Ectodermal cell (in vitro differentiated cells): ENCODE measurements around the gene ARFGAP3.
"Not testable (repeated sequence)": the region's sequence is repeated elsewhere in the genome, so short reads cannot be mapped to it uniquely, and the experiment has no call there.

ENCODE experiments used
- H3K27ac ChIP-seq: 2 replicates; pipeline ENCODE4 v1.7.0; 2013; ENCODE audit warnings: mild to moderate bottlenecking, low read depth, low read length; ENCODE audit not compliant: insufficient read depth, poor library complexity, severe bottlenecking
- H3K27me3 ChIP-seq: 2 replicates; pipeline ENCODE4 v1.7.0; 2013; ENCODE audit warnings: mild to moderate bottlenecking, low read length; ENCODE audit not compliant: insufficient read depth, control insufficient read depth, poor library complexity, severe bottlenecking
- H3K36me3 ChIP-seq: one replicate; pipeline ENCODE4 v1.7.0; 2013; ENCODE audit warnings: low read length; ENCODE audit not compliant: control insufficient read depth, insufficient read depth
- H3K4me1 ChIP-seq: one replicate; pipeline ENCODE4 v1.7.0; 2013; ENCODE audit warnings: low read length; ENCODE audit not compliant: control insufficient read depth, insufficient read depth
- H3K4me3 ChIP-seq: 2 replicates; pipeline ENCODE4 v1.7.0; 2013; ENCODE audit warnings: low read depth, low read length, control low read depth; ENCODE audit not compliant: insufficient read depth
- H3K9me3 ChIP-seq: 2 replicates; pipeline ENCODE4 v1.7.0; 2013; ENCODE audit warnings: mild to moderate bottlenecking, low read length, moderate library complexity; ENCODE audit not compliant: control insufficient read depth
- WGBS, 2 experiments: methylation state at CpG; one replicate each; pipeline ENCODE4 v1.1.7; 2013; ENCODE audit warnings: missing lambda C conversion rate in 2 of 2; 5-methylcytosine and 5-hydroxymethylcytosine counted together

Gene ARFGAP3

DNA sequence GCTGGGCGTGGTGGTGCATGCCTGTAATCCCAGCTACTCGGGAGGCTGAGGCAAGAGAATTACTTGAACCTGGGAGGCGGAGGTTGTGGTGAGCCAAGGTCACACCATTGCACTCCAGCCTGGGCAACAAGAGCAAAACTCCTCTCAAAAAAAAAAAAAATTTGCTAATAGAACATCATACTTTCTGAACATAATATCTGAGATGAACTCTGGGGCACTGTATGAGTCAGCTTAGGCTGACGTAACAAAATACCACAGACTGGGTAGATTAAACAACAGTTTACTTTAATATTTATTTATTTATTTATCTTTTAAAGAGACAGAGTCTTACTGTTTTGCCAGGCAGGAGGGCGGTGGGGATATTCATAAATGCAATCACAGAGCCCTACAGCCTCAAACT, 101.5 kb downstream of the ARFGAP3 start:
- H3K27ac ChIP-seq, H3K4me1 ChIP-seq, H3K27me3 ChIP-seq, H3K4me3 ChIP-seq, H3K36me3 ChIP-seq, H3K9me3 ChIP-seq: not testable (repeated sequence)
- 94 to 96% methylated on average over 5 of the region's 5 CpGs for WGBS, 2 experiments

DNA sequence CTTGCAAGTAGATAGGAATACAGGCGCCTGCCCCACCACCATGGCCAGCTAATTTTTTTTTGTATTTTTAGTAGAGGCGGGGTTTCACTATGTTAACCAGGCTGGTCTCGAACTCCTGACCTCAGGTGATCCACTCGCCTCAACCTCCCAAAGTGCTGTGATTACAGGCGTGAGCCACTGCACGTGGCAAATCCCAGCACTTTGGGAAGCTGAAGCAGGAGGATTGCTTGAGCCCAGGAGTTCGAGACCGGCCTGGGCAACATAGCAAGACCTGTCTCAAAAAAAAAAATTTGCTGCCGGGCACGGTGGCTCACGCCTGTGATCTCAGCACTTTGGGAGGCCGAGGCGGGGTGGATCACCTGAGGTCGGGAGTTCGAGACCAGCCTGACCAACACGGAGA, 102.0 kb downstream of the ARFGAP3 start:
- H3K9me3 ChIP-seq, H3K27ac ChIP-seq, H3K4me1 ChIP-seq, H3K36me3 ChIP-seq, H3K27me3 ChIP-seq, H3K4me3 ChIP-seq: not testable (repeated sequence)
- 93 to 94% methylated on average over 15 of the region's 16 CpGs for WGBS, 2 experiments

DNA sequence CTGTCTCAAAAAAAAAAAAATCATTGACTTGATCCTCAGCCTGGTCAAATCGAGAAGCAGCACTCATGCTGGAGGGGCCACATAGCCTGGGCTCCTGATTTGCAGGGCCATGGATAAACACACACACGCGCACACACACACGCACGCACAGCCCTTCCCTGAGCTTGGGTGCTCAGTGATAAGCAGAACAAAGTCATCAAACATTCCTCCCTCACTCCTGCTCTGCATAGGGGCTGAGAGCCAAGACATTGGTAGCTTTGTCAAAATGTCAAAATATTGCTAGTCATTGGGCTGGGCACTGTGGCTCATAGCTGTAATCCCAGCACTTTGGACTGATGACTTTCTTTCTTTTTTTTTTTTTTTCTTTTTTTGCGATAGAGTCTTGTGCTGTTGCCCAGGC, 102.4 kb downstream of the ARFGAP3 start:
- Histone ChIP-seq H3K27ac (no peak overlapping the region), H3K9me3 (no peaks in the 10 kb centered on the region), H3K4me1 (peaks cover 5% of the 10 kb centered on the region), H3K4me3 (no peak overlapping the region), H3K27me3 (no peaks in the 10 kb centered on the region), H3K36me3 (no peaks in the 10 kb centered on the region)
- WGBS, 2 experiments: 89 to 93% methylated on average over 6 of the region's 6 CpGs

DNA sequence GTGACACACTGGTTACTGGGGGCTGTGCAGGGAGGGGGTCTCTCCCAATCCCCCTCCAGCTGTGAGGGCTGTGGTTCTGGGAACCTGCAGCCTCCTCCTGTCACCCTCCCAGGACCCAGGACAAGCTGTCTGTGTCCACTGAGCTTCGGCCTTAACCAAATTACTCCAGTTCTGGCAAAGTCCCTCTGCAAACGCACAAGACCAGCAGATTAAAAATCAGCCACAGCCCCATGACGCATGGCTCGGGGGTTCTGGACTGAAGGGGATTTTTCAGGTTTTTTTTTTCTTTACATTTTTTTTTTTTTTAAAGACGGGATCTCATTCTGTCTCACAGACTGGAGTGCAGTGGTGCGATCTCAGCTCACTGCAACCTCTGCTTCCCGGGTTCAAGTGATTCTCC, 104.2 kb downstream of the ARFGAP3 start:
- H3K4me3 ChIP-seq: no peak overlapping the region
- H3K27me3 ChIP-seq: no peaks in the 10 kb centered on the region
- WGBS, 2 experiments: 91% methylated on average over 7 of the region's 7 CpGs
- H3K9me3 ChIP-seq: no peaks in the 10 kb centered on the region
- H3K27ac ChIP-seq: no peak overlapping the region
- H3K4me1 ChIP-seq: peaks cover 11% of the 10 kb centered on the region
- H3K36me3 ChIP-seq: no peaks in the 10 kb centered on the region

DNA sequence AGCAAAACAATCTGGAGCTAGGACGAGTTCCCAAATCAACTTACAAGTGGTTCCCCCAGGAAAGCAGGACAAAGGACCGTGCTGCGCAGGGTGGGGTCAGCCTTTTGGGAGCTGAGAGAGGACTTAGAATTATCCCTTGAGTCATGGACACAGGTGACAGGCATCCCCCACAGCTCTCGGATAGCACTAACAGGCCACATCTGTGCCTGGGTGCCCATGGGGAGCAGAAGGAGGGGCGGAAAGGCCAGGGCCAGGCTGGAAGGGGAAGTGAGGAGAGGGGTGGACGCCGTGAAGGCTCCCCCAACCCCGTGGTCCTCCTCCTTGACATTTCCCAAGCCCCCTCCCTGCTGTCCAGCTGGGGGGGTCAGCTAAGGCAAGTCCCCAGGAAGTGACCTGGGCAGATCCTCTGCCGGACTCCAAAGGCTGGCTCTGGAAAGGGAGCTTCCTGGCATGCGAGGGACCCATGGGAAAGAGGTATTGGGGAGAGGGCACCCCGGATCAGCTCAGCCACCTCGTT, 104.8 kb downstream of the ARFGAP3 start:
- Histone ChIP-seq H3K27ac (no peak overlapping the region), H3K4me3 (no peak overlapping the region), H3K27me3 (no peaks in the 10 kb centered on the region), H3K36me3 (no peaks in the 10 kb centered on the region), H3K4me1 (peaks cover 14% of the 10 kb centered on the region), H3K9me3 (no peaks in the 10 kb centered on the region)
- WGBS, 2 experiments: 82 to 85% methylated on average over 12 of the region's 12 CpGs

DNA sequence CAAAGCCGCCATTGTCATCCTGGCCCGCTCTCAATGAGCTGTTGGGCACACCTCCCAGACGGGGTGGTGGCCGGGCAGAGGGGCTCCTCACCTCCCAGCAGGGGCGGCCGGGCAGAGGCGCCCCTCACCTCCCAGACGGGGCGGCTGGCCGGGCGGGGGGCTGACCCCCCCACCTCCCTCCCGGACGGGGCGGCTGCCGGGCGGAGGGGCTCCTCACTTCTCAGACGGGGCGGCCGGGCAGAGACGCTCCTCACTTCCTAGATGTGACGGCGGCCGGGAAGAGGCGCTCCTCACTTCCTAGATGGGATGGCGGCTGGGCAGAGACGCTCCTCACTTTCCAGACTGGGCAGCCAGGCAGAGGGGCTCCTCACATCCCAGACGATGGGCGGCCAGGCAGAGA, 106.7 kb downstream of the ARFGAP3 start:
- not testable (repeated sequence) for H3K9me3 ChIP-seq, H3K27ac ChIP-seq, H3K27me3 ChIP-seq, H3K36me3 ChIP-seq, H3K4me3 ChIP-seq
- 92 to 96% methylated on average over 24 to 25 of the region's 28 CpGs for whole genome bisulfite sequencing, 2 experiments
- peaks cover 14% of the 10 kb centered on the region for H3K4me1 ChIP-seq

GRCh38 chr22:42747701-42748513, 109.2 kb downstream of the ARFGAP3 start:
- 59 to 64% methylated on average over 14 of the region's 14 CpGs for whole genome bisulfite sequencing, 2 experiments
- no peak overlapping the region for H3K27ac ChIP-seq
- peaks cover 19% of the 10 kb centered on the region for H3K4me1 ChIP-seq

More at GRCh38 chr22:42747701-42748513, 109.2 kb downstream of the ARFGAP3 start:
- Histone ChIP-seq H3K27me3 (no peaks in the 10 kb centered on the region), H3K9me3 (no peaks in the 10 kb centered on the region), H3K4me3 (no peak overlapping the region), H3K36me3 (no peaks in the 10 kb centered on the region)
